NCI-H345 treated with DMSO at 0.1 percent for 48 hours (cell line): ENCODE measurements around the gene A4GALT.
"Not testable (repeated sequence)": the region's sequence is repeated elsewhere in the genome, so short reads cannot be mapped to it uniquely, and the experiment has no call there.

Experiments
- DNase-seq: peaks from one replicate; lab custom pipeline; 2025; ENCODE audit not compliant: unreplicated experiment; lab: John Stamatoyannopoulos, UW

The A4GALT gene, protein sequence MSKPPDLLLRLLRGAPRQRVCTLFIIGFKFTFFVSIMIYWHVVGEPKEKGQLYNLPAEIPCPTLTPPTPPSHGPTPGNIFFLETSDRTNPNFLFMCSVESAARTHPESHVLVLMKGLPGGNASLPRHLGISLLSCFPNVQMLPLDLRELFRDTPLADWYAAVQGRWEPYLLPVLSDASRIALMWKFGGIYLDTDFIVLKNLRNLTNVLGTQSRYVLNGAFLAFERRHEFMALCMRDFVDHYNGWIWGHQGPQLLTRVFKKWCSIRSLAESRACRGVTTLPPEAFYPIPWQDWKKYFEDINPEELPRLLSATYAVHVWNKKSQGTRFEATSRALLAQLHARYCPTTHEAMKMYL

DNA sequence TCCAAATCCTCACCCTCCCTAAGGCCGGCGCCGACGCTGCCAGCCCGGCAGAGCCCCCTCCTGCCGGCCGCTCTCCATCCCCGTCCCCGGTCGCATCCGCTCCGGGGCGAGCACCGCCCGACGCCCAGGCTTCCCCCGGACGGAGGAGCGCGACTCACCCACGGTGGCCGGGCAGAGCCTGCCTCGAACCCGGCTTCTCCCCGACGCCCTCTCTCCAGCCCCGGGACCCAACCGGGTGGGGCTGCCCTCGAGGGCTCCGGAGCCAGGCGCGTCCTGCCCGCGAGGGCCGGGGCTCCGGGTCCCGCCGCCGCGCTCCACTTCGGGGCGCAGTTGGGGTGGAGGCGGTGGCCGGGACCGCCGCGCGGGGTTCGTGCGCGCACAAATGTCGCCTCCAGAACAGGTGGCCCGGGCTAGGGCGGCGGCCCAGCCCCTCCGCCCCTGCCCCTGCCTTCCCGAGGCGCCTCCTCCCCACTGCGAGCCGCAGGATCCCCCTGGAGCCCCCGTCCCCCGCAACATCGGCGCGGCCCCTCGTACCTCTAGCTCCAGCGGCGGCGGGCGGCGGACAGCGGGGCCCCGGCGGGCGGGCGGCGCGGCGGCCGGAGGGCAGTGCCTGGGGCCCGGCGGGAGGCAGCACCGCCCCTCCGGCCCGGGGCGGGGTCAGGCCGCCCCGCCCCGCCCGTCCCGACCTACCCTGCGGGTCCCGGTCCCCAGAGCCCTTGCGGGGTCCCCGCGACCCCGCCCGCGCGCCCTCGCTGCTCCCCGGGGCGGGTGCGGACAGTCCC is at the start of gene A4GALT:
Gene A4GALT (minus strand): TSS at position 608 of the 782 bp plus-strand sequence. CDS start 26,919 bp downstream, outside the sequence.
- DNase-seq, result no peak

GRCh38 chr22:42770448-42770726 is 49.7 kb upstream of the A4GALT start:
- DNase-seq, result no peak

DNA sequence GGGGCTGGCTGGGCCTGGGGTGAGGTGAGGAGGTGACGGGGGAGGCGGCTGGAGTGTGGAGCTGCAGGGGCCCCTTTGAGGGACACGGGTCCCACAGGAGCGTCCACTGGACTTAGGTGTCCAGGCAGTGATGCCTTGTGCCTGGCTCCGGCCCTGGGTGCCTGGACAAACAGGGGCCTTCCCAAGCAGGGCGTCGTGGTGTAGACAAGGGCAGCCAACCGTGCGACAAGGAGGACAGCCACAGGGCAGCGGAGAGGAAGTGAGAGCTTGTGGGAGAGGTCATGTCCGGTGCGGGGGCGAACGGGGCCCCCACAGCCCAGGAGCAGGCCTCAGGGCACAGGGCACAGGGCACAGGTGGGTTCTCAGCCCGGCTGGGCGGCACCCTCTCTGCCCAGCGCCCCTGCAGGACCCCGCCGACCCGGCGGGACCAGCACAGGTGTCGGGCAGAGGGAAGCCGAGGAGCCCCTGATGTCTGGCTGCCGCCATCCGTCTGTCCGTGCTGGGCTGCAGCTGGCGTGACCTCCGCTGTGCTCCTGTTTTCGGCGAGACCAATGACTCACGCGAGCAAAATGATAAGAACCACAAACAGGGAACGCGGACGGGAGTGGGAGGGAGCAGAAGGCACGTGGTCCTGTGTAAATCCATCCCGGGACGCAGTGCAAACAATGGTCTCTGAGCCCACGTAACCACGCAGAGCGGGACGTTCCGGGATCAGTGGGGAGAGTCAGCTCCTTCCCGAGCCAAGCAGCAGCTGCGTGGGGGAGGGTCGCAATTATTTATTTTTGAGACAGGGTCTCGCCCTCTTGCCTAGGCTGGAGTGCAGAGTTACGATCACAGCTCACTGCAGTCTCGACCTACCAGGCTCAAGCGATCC is 49.1 kb upstream of the A4GALT start:
- DNase-seq, result no peak

- DNase-seq, result no peak
These were observed 48.5 kb upstream of the A4GALT start for GRCh38 chr22:42769238-42769573.

DNA sequence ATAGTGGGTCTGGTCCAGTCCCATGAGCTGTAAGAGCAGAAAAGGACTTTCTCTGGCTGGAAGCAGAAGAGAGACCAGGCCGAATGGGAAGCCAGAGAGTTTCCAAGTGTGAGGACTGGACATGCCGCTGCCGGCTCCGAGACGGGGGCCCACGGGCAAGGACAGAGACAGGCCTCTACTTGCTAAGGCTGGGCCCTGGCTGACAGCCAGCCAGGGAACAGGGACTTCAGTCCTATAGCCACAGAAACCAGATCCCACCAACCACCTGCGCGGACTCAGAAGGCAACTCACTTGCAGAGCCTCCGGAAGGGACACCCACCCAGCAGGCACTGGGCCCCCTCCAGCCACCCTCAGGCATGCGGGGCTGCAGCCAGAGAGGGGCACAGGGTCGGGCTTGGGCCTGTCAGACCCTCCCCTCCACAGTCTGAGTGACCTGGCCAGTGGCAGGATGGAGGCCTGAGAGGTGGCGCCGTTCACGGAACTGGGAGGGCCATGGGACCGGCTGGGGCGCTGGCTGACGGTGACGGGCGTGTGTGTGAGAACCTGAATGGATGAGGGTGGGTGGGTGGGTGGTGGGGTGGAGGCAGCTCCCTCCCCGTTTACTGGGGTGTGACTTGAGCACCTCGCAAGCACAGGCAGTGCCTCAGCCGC is 47.8 kb upstream of the A4GALT start:
- no peak for DNase-seq

DNA sequence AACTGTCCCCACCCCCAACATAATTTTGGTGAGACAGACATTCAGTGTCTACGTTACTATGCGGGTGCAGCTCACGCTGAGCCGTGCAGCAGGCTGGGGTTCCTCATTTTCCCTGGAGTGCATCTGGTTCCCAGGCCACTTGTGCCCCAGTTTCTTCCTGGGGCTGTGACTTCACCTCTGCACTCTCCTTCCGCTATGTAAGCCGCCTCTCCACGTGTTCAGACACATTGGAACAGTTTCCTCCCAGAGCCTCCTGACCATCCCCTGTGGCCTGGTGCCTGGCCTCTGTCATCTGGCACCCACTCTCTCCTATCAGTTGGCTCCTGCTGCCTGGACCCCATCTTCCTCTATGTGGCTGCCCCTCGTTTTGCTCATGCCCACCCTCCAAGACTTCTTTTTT is 46.2 kb upstream of the A4GALT start:
- DNase-seq, result no peak

DNA sequence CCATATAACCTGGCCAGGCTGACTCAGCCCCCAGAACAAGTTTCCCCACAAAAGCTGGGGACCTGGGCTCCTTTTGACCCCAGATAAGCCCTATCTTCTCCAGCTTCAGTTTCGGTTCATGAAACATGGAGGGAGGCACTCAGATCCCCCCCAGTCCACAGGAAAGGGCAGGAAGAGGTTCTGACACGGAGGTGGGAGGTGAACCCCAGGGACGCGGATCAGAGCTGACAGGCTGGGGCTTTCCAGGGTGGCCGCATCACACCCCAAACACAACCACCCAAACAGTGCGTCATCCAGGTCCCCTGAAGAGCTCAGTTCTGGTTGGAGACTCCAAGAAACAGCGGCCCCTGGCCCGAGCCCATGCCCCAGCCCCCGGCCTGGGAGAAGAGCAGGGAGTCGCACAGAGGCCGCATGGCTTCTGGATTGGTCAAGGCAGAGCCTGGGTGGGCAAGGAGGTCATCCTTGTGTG is 44.3 kb upstream of the A4GALT start:
- no peak for DNase-seq

DNA sequence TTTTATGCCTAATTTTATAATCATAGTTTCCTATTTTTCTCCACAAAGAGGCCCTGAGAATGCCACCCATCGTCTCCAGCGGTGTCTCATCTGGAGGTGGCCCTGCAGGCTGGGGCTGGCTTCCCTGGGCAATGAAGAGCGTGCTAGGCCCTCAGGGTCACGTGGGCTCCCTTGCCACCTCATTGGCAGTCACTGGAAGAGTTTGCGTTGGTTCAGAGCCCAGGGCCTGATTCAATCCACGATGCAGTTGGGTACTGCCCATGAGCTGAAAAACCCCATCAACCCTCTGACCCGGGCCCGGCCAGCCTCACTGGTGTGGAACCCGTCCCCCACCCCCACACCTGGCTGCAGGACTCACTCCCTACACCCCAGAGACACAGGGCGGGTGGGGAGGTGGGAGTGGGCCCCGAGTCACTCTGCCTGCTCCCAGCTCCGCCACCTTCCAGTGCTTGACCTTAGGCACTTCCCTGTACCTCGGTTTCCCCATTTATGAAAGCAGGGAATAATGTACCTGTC is 43.4 kb upstream of the A4GALT start:
- no peak for DNase-seq

- DNase-seq, result no peak
These were observed 40.3 kb upstream of the A4GALT start for GRCh38 chr22:42760806-42761565.

DNA sequence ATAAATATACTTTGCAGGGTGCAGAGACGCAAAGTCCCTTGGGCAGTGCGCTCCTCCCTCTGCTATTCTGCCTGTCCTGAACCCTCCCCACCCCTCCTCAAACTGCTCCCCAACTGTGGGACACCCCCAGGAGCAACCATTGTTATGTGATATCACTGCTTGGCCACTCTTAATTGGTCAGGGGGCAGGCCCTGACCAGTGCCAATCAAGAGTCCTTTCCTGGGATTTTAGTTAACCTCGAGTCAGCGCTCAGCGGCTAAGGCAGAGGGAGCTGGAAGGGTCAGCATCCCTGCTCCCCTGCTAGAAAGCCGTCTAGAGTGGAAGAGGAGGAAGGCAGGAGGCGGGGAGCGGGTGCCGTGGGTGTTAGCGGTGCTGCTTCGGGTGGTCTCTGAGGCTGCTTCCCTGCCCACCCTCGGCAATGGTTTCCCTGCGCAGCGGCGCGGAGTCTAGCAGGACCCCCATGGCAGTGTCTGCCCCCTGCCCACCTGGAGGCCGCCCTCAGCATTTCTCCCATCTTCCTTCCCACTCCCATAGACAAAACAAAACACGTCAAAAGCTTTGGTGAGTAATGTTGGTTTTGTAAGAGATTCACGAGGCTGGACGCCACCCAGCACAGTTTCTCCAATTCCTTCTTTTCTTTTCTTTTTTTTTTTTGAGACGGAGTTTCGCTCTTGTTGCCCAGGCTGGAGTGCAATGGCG is 38.4 kb upstream of the A4GALT start:
- no peak for DNase-seq

DNA sequence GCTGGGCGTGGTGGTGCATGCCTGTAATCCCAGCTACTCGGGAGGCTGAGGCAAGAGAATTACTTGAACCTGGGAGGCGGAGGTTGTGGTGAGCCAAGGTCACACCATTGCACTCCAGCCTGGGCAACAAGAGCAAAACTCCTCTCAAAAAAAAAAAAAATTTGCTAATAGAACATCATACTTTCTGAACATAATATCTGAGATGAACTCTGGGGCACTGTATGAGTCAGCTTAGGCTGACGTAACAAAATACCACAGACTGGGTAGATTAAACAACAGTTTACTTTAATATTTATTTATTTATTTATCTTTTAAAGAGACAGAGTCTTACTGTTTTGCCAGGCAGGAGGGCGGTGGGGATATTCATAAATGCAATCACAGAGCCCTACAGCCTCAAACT is 34.9 kb upstream of the A4GALT start:
- not testable (repeated sequence) for DNase-seq

GRCh38 chr22:42755121-42755520 is 34.5 kb upstream of the A4GALT start:
- not testable (repeated sequence) for DNase-seq

DNA sequence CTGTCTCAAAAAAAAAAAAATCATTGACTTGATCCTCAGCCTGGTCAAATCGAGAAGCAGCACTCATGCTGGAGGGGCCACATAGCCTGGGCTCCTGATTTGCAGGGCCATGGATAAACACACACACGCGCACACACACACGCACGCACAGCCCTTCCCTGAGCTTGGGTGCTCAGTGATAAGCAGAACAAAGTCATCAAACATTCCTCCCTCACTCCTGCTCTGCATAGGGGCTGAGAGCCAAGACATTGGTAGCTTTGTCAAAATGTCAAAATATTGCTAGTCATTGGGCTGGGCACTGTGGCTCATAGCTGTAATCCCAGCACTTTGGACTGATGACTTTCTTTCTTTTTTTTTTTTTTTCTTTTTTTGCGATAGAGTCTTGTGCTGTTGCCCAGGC is 34.0 kb upstream of the A4GALT start:
- DNase-seq, result no peak

DNA sequence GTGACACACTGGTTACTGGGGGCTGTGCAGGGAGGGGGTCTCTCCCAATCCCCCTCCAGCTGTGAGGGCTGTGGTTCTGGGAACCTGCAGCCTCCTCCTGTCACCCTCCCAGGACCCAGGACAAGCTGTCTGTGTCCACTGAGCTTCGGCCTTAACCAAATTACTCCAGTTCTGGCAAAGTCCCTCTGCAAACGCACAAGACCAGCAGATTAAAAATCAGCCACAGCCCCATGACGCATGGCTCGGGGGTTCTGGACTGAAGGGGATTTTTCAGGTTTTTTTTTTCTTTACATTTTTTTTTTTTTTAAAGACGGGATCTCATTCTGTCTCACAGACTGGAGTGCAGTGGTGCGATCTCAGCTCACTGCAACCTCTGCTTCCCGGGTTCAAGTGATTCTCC is 32.2 kb upstream of the A4GALT start:
- DNase-seq, result no peak

DNA sequence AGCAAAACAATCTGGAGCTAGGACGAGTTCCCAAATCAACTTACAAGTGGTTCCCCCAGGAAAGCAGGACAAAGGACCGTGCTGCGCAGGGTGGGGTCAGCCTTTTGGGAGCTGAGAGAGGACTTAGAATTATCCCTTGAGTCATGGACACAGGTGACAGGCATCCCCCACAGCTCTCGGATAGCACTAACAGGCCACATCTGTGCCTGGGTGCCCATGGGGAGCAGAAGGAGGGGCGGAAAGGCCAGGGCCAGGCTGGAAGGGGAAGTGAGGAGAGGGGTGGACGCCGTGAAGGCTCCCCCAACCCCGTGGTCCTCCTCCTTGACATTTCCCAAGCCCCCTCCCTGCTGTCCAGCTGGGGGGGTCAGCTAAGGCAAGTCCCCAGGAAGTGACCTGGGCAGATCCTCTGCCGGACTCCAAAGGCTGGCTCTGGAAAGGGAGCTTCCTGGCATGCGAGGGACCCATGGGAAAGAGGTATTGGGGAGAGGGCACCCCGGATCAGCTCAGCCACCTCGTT is 31.6 kb upstream of the A4GALT start:
- no peak for DNase-seq

DNA sequence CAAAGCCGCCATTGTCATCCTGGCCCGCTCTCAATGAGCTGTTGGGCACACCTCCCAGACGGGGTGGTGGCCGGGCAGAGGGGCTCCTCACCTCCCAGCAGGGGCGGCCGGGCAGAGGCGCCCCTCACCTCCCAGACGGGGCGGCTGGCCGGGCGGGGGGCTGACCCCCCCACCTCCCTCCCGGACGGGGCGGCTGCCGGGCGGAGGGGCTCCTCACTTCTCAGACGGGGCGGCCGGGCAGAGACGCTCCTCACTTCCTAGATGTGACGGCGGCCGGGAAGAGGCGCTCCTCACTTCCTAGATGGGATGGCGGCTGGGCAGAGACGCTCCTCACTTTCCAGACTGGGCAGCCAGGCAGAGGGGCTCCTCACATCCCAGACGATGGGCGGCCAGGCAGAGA is 29.8 kb upstream of the A4GALT start:
- DNase-seq, result not testable (repeated sequence)

GRCh38 chr22:42747701-42748513 is 27.2 kb upstream of the A4GALT start:
- DNase-seq, result no peak

DNA sequence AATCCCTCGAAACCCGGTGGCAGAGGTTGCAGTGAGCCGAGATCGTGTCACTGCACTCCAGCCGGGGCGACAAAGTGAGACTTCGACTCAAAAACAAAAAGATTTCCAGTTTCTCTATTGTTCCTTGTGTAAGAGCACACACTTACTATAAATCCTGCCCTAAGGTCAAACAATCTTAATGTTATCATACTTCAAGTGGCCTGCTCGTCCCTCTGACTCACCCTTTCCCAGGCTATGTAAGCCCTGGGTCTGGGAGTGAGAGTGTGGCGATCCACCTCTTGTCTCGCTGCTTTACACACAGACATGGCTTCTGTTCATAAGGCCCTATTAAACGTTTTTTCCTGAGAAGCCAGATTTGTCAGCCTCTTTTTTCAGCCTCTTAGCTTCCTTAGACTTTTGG is 24.4 kb upstream of the A4GALT start:
- no peak for DNase-seq
